IMR-90 (cell line): Measurements from ENCODE around the gene OSBP2. TPM values are rescaled to one million over a fixed set of nuclear protein-coding genes. Genes with fewer than 3 reads are reported as not detected.
A peak's percentile ranks its signal among the peaks of the same experiment; 100 is the strongest.

Source experiments
- ATAC-seq: fragments of 200-7000 bp; cut with Tn5 transposase; 2 replicates; pipeline ENCODE4 v1.9.1; 2020; ENCODE audit warnings: low read depth, mild to moderate bottlenecking, moderate library complexity
- BruUV-seq: library from RNA; stranded (reverse); fragments of 400-500 nt; replicated peaks from 2 replicates; lab custom pipeline; 2021; lab: Mats Ljungman, UMichigan
- CTCF ChIA-PET: fragments of 300-600 bp; formaldehyde crosslinking; extraction: SDS; loops from one replicate; lab custom pipeline; 2021; ENCODE audit warnings: antibody characterized with exemption; lab: Yijun Ruan, JAX
- POLR2A ChIA-PET: fragments of 300-600 bp; sonication (Branson Sonifier 250); formaldehyde crosslinking; loops from one replicate; lab custom pipeline; 2022; ENCODE audit warnings: antibody characterized with exemption; ENCODE audit not compliant: unreplicated experiment; lab: Charles Lee
- DNase-seq: peaks from one replicate; pipeline ENCODE4 v3.0.0; 2013
- H2AFZ ChIP-seq: replicated peaks from 2 replicates; pipeline ENCODE3; 2013; ENCODE audit warnings: low read length, mild to moderate bottlenecking; ENCODE audit not compliant: poor library complexity
- H2AK5ac ChIP-seq: 2 replicates; pipeline ENCODE4 v1.6.1; 2013; ENCODE audit warnings: low read depth, low read length, inconsistent platforms
- H2AK9ac ChIP-seq: replicated peaks from 2 replicates; pipeline ENCODE3; 2013; ENCODE audit warnings: mild to moderate bottlenecking, low read depth, low read length, moderate library complexity; ENCODE audit not compliant: poor library complexity
- H2BK120ac ChIP-seq: 2 replicates; pipeline ENCODE4 v1.6.1; 2013; ENCODE audit warnings: low read depth, low read length, inconsistent platforms
- H2BK15ac ChIP-seq: 3 replicates; pipeline ENCODE4 v1.6.1; 2013; ENCODE audit warnings: low read depth, low read length, inconsistent platforms
- H2BK20ac ChIP-seq: 2 replicates; pipeline ENCODE4 v1.6.1; 2013; ENCODE audit warnings: low read depth, mild to moderate bottlenecking, inconsistent platforms, low read length, moderate library complexity
- H2BK5ac ChIP-seq: 2 replicates; pipeline ENCODE4 v1.6.1; 2013; ENCODE audit warnings: mild to moderate bottlenecking, low read depth, low read length, inconsistent platforms; ENCODE audit not compliant: poor library complexity, severe bottlenecking
- H3K14ac ChIP-seq: replicated peaks from 2 replicates; pipeline ENCODE4 v1.6.1; 2013; ENCODE audit warnings: low read depth, low read length, inconsistent platforms
- H3K18ac ChIP-seq: 2 replicates; pipeline ENCODE4 v1.6.1; 2013; ENCODE audit warnings: low read depth, low read length, control low read depth
- H3K23ac ChIP-seq: 2 replicates; pipeline ENCODE4 v1.6.1; 2013; ENCODE audit warnings: low read depth, low read length, inconsistent platforms
- H3K27ac ChIP-seq: 2 replicates; pipeline ENCODE4 v1.5.1; 2013; ENCODE audit warnings: mild to moderate bottlenecking, control low read depth, low read length; ENCODE audit not compliant: insufficient read depth
- H3K27me3 ChIP-seq: 2 replicates; pipeline ENCODE4 v1.6.1; 2013; ENCODE audit warnings: low read length; ENCODE audit not compliant: control insufficient read depth, insufficient read depth
- H3K36me3 ChIP-seq: 2 replicates; pipeline ENCODE4 v1.6.1; 2013; ENCODE audit warnings: low read length, mixed read lengths; ENCODE audit not compliant: control insufficient read depth, insufficient read depth
- H3K4ac ChIP-seq: 2 replicates; pipeline ENCODE4 v1.6.1; 2013; ENCODE audit warnings: low read depth, low read length, inconsistent platforms
- H3K4me1 ChIP-seq: 2 replicates; pipeline ENCODE4 v1.6.1; 2013; ENCODE audit warnings: low read length, mixed read lengths; ENCODE audit not compliant: control insufficient read depth, insufficient read depth
- H3K4me2 ChIP-seq: 2 replicates; pipeline ENCODE4 v1.6.1; 2013; ENCODE audit warnings: low read depth, mild to moderate bottlenecking, control low read depth, low read length, moderate library complexity
- H3K4me3 ChIP-seq: 2 replicates; pipeline ENCODE4 v1.5.1; 2013; ENCODE audit warnings: low read depth, mild to moderate bottlenecking, control low read depth, low read length, moderate library complexity; ENCODE audit not compliant: insufficient read depth
- H3K56ac ChIP-seq: 2 replicates; pipeline ENCODE4 v1.6.1; 2013; ENCODE audit warnings: low read length, inconsistent platforms; ENCODE audit not compliant: insufficient read depth; ENCODE audit errors: extremely low read depth
- H3K79me1 ChIP-seq, 2 experiments: 2 replicates each; pipeline ENCODE4 v1.6.1; 2013; ENCODE audit warnings: low read length in 2 of 2, inconsistent platforms in 1 of 2, low read depth in 1 of 2
- H3K9ac ChIP-seq: 2 replicates; pipeline ENCODE4 v1.6.1; 2013; ENCODE audit warnings: low read depth, low read length, control low read depth
- H3K9me1 ChIP-seq: 2 replicates; pipeline ENCODE4 v1.6.1; 2013; ENCODE audit warnings: low read length, inconsistent platforms; ENCODE audit not compliant: insufficient read depth
- H3K9me3 ChIP-seq: 2 replicates; pipeline ENCODE4 v1.6.1; 2013; ENCODE audit warnings: low read length; ENCODE audit not compliant: control insufficient read depth, insufficient read depth
- H4K20me1 ChIP-seq: 2 replicates; pipeline ENCODE4 v1.6.1; 2013; ENCODE audit warnings: low read length, inconsistent platforms; ENCODE audit not compliant: insufficient read depth
- H4K5ac ChIP-seq: 2 replicates; pipeline ENCODE4 v1.6.1; 2013; ENCODE audit warnings: mild to moderate bottlenecking, low read depth, low read length, control low read depth
- H4K8ac ChIP-seq, 2 experiments: 2 replicates each; pipeline ENCODE4 v1.6.1; 2013; ENCODE audit warnings: low read depth in 2 of 2, low read length in 2 of 2, control low read depth in 1 of 2, inconsistent platforms in 1 of 2
- H4K91ac ChIP-seq: 2 replicates; pipeline ENCODE4 v1.6.1; 2013; ENCODE audit warnings: low read depth, low read length, inconsistent platforms; ENCODE audit not compliant: insufficient read depth
- ELK1 ChIP-seq: fragments of 150-350 bp; IDR thresholded peaks from 2 replicates; pipeline ENCODE4 v1.6.1; 2016; ENCODE audit warnings: low read depth, mild to moderate bottlenecking, low read length, moderate library complexity, borderline replicate concordance
- FOS ChIP-seq: fragments of 150-350 bp; IDR thresholded peaks from 2 replicates; pipeline ENCODE4 v1.6.1; 2016; ENCODE audit warnings: low read depth, low read length
- RAD21 ChIP-seq: IDR thresholded peaks from 2 replicates; pipeline ENCODE4 v1.6.1; 2012; ENCODE audit warnings: low read length, improper control_type of control experiment
- RFX5 ChIP-seq: IDR thresholded peaks from 2 replicates; pipeline ENCODE4 v1.8.0; 2012; ENCODE audit warnings: low read depth, mild to moderate bottlenecking, low read length, moderate library complexity
- WGBS, 2 experiments: methylation state at CpG; one replicate each; pipeline versions ENCODE4 v1.1.5 to v1.1.7; 2013; ENCODE audit warnings: missing lambda C conversion rate in 2 of 2; ENCODE audit not compliant: insufficient read length in 1 of 2; ENCODE audit errors: extremely low coverage in 2 of 2; 5-methylcytosine and 5-hydroxymethylcytosine counted together
- dilution Hi-C: fragments of 300-500 bp; cut with HindIII; formaldehyde crosslinking; loops from one replicate; pipeline ENCODE4 v1.14.3; 2018; ENCODE audit warnings: low sequenced_read_pairs; ENCODE audit not compliant: unreplicated experiment
- in situ Hi-C: fragments of 300-500 bp; cut with MboI; formaldehyde crosslinking; loops from 3 replicates; pipeline ENCODE4 v1.14.3; 2019; ENCODE audit warnings: low sequenced_read_pairs, inconsistent platforms, mixed read lengths
- intact Hi-C: fragments of 100-400 bp; cut with micrococcal nuclease; formaldehyde crosslinking; loops from 2 replicates; pipeline ENCODE4 v1.10.0; 2022
- polyA plus RNA-seq, 3 experiments: library from polyadenylated mRNA; depleted of rRNA; stranded (reverse); fragments of >200 nt; gene quantifications; 2 replicates each; pipeline ENCODE4 v1.2.3, GENCODE V29; 2012; ENCODE audit warnings: low replicate concordance in 1 of 3
- total RNA-seq: library from RNA; depleted of rRNA; stranded (reverse); fragments of >200 nt; gene quantifications from 2 replicates; pipeline ENCODE4 v1.2.3, GENCODE V29; 2012
- TF ChIP-seq, protein P1 (sequence below): fragments of 150-350 bp; IDR thresholded peaks from 2 replicates; pipeline ENCODE4 v1.6.1; 2017; ENCODE audit warnings: mild to moderate bottlenecking, antibody characterized with exemption, low read length, low read depth

OSBP2 gene
- total and polyA plus RNA-seq, 2 of the 4 experiments (the other 2 are of a cell fraction), result 1.8 to 2.2 TPM

GRCh38 chr22:30878516-30879414 lies 184.1 kb downstream of the OSBP2 start:
- in situ Hi-C loops, result no loop called here
- H3K9me3 ChIP-seq, result no peaks in the 10 kb centered on the region
- no peak overlapping the region for H2BK20ac ChIP-seq
- no peak overlapping the region for H3K14ac ChIP-seq
- no peak overlapping the region for H2BK120ac ChIP-seq
- H4K5ac ChIP-seq, result no peak overlapping the region
- H3K36me3 ChIP-seq, result no peaks in the 10 kb centered on the region
- H3K4me1 ChIP-seq, result no peaks in the 10 kb centered on the region; the same call in 1 of the 2 replicates
- TF ChIP-seq, protein P1, sequence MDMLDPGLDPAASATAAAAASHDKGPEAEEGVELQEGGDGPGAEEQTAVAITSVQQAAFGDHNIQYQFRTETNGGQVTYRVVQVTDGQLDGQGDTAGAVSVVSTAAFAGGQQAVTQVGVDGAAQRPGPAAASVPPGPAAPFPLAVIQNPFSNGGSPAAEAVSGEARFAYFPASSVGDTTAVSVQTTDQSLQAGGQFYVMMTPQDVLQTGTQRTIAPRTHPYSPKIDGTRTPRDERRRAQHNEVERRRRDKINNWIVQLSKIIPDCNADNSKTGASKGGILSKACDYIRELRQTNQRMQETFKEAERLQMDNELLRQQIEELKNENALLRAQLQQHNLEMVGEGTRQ, result peak; percentile 53; the same call in 1 of the 2 replicates
- no peak for TF ChIP-seq RFX5
- no peak for TF ChIP-seq FOS
- TF ChIP-seq RAD21, result no peak
- TF ChIP-seq ELK1, result no peak
- no peak overlapping the region for H3K4me3 ChIP-seq
- H2AK9ac ChIP-seq, result no peak overlapping the region
- no peak overlapping the region for H3K27ac ChIP-seq
- WGBS, 2 experiments, result 67% methylated on average over 3 of the region's 16 CpGs; no CpG with 5 or more reads in 1 of the 2 experiments
- intact Hi-C loops, result no loop called here
- no peak overlapping the region for H3K18ac ChIP-seq
- H3K4ac ChIP-seq, result no peak overlapping the region
- H3K79me1 ChIP-seq, result no peaks in the 10 kb centered on the region
- BruUV-seq, result no TSS peak
- no peak overlapping the region for H2BK5ac ChIP-seq
- no peak overlapping the region for H3K9ac ChIP-seq
- no peak overlapping the region for H2AK5ac ChIP-seq
- H3K56ac ChIP-seq, result no peak overlapping the region
- no peak overlapping the region for H3K23ac ChIP-seq
- H3K4me2 ChIP-seq, result no peak overlapping the region
- dilution Hi-C loops, result no loop called here
- POLR2A ChIA-PET, result no interaction called here
- H3K27me3 ChIP-seq, result no peaks in the 10 kb centered on the region; the same call in 1 of the 2 replicates
- H4K20me1 ChIP-seq, result no peaks in the 10 kb centered on the region
- H2BK15ac ChIP-seq, result no peak overlapping the region
- ATAC-seq (peak; percentile 66; the same call in 1 of the 2 replicates), DNase-seq (no peak)
- no peak overlapping the region for H2AFZ ChIP-seq
- H4K91ac ChIP-seq, result no peak overlapping the region
- no peak overlapping the region for H4K8ac ChIP-seq
- no peaks in the 10 kb centered on the region for H3K9me1 ChIP-seq
- CTCF ChIA-PET, result interaction anchor here (1.2 kb wide), 1 partner anchor 11 kb away, joined by 3 read pairs; no protein-coding TSS in a partner anchor
